GM23338 (cell line): ENCODE measurements around the gene ZNF80. TPM values are rescaled to one million over a fixed set of nuclear protein-coding genes. Genes with fewer than 3 reads are reported as not detected.

ENCODE experiments used
- ATAC-seq: fragments of 200-7000 bp; cut with Tn5 transposase; 3 replicates; pipeline ENCODE4 v1.9.1; 2020
- DNase-seq: peaks from one replicate; pipeline ENCODE4 v3.0.0-alpha.2; 2015; ENCODE audit warnings: low spot score
- H2AFZ ChIP-seq: fragments of 200-600 bp; sonication (generic); 2 replicates; pipeline ENCODE4 v1.8.0; 2016; ENCODE audit warnings: antibody characterized with exemption, mild to moderate bottlenecking, moderate library complexity
- H3F3A ChIP-seq: fragments of 200-600 bp; sonication (generic); replicated peaks from 2 replicates; pipeline ENCODE4 v1.8.0; 2017; ENCODE audit warnings: antibody characterized with exemption, mixed run types, low read depth
- H3K27ac ChIP-seq: fragments of 200-600 bp; sonication (generic); 2 replicates; pipeline ENCODE4 v1.6.1; 2016; ENCODE audit warnings: low read depth
- H3K27me3 ChIP-seq: fragments of 200-600 bp; sonication (generic); 2 replicates; pipeline ENCODE4 v1.8.0; 2016; ENCODE audit warnings: mild to moderate bottlenecking, mixed run types, moderate library complexity; ENCODE audit not compliant: insufficient read depth
- H3K36me3 ChIP-seq: fragments of 200-600 bp; sonication (generic); 2 replicates; pipeline ENCODE4 v1.8.0; 2016; ENCODE audit warnings: mild to moderate bottlenecking; ENCODE audit not compliant: insufficient read depth
- H3K4me1 ChIP-seq: fragments of 200-600 bp; sonication (generic); 2 replicates; pipeline ENCODE4 v1.8.0; 2016; ENCODE audit warnings: mild to moderate bottlenecking, moderate library complexity; ENCODE audit not compliant: insufficient read depth
- H3K4me2 ChIP-seq: fragments of 200-600 bp; sonication (generic); 2 replicates; pipeline ENCODE4 v1.7.1; 2017; ENCODE audit warnings: mixed run types
- H3K4me3 ChIP-seq: fragments of 200-600 bp; sonication (generic); 2 replicates; pipeline ENCODE4 v1.6.1; 2016; ENCODE audit warnings: mixed run types
- H3K79me2 ChIP-seq: fragments of 200-600 bp; sonication (generic); replicated peaks from 2 replicates; pipeline ENCODE4 v1.8.0; 2017; ENCODE audit warnings: mild to moderate bottlenecking; ENCODE audit not compliant: insufficient read depth
- H3K9me2 ChIP-seq: fragments of 200-600 bp; sonication (generic); 2 replicates; pipeline ENCODE4 v1.8.0; 2017; ENCODE audit not compliant: insufficient read depth
- H4K20me1 ChIP-seq: fragments of 200-600 bp; sonication (generic); replicated peaks from 2 replicates; pipeline ENCODE4 v1.8.0; 2017; ENCODE audit warnings: mild to moderate bottlenecking; ENCODE audit not compliant: insufficient read depth
- H3K27ac Mint-ChIP-seq: 2 replicates; pipeline ENCODE4 v1.8.0; 2020; ENCODE audit warnings: inconsistent platforms, mild to moderate bottlenecking, moderate library complexity, mixed read lengths
- H3K27me3 Mint-ChIP-seq: 3 replicates; pipeline ENCODE4 v1.8.0; 2022; ENCODE audit warnings: low read depth, mild to moderate bottlenecking, moderate library complexity, mixed read lengths, inconsistent platforms; ENCODE audit not compliant: insufficient read depth, poor library complexity
- H3K36me3 Mint-ChIP-seq: 3 replicates; pipeline ENCODE4 v1.8.0; 2021; ENCODE audit warnings: low read depth, mild to moderate bottlenecking, inconsistent platforms, moderate library complexity, mixed read lengths
- H3K4me1 Mint-ChIP-seq: 3 replicates; pipeline ENCODE4 v1.8.0; 2020; ENCODE audit warnings: mild to moderate bottlenecking, inconsistent platforms, mixed read lengths
- H3K4me3 Mint-ChIP-seq: 3 replicates; pipeline ENCODE4 v1.8.0; 2021; ENCODE audit warnings: moderate library complexity, mild to moderate bottlenecking, inconsistent platforms, mixed read lengths
- H3K9me3 Mint-ChIP-seq: 3 replicates; pipeline ENCODE4 v1.8.0; 2020; ENCODE audit warnings: moderate library complexity, mild to moderate bottlenecking, inconsistent platforms, mixed read lengths
- CREB1 ChIP-seq: fragments of 250-450 bp; sonication (Bioruptor Pico); IDR thresholded peaks from 2 replicates; pipeline ENCODE4 v1.5.0; 2020; ENCODE audit warnings: low read depth, mild to moderate bottlenecking, moderate library complexity
- CTCF ChIP-seq, 2 experiments: fragments of 200-600 bp in 1 of 2; sonication (generic) in 1 of 2; conservative IDR thresholded peaks; 2 replicates each; pipeline versions ENCODE4 v1.5.1 to v1.6.1; 2016 to 2017; ENCODE audit warnings: antibody characterized with exemption in 2 of 2, low read depth in 2 of 2, mild to moderate bottlenecking in 2 of 2, moderate library complexity in 1 of 2
- ETS1 ChIP-seq: IDR thresholded peaks from 2 replicates; pipeline ENCODE4 v1.6.1; 2016; ENCODE audit warnings: antibody characterized with exemption
- EZH2 ChIP-seq: fragments of 200-600 bp; sonication (generic); IDR thresholded peaks from one replicate; pipeline ENCODE4 v1.8.0; 2017; ENCODE audit warnings: antibody characterized with exemption, mild to moderate bottlenecking, low read depth; ENCODE audit not compliant: unreplicated experiment
- EZH2phosphoT487 ChIP-seq: fragments of 200-600 bp; sonication (generic); IDR thresholded peaks from one replicate; pipeline ENCODE4 v1.8.1; 2018; ENCODE audit warnings: antibody characterized with exemption; ENCODE audit not compliant: unreplicated experiment
- JUNB ChIP-seq: IDR thresholded peaks from one replicate; pipeline ENCODE4 v1.6.1; 2016; ENCODE audit warnings: antibody characterized with exemption; ENCODE audit not compliant: unreplicated experiment
- NANOG ChIP-seq: IDR thresholded peaks from 2 replicates; pipeline ENCODE4 v1.6.1; 2016; ENCODE audit warnings: antibody characterized with exemption, borderline replicate concordance
- POLR2AphosphoS5 ChIP-seq: IDR thresholded peaks from 2 replicates; pipeline ENCODE4 v1.6.1; 2016; ENCODE audit warnings: antibody characterized with exemption, low read depth
- REST ChIP-seq: IDR thresholded peaks from one replicate; pipeline ENCODE4 v1.6.1; 2018; ENCODE audit warnings: antibody characterized with exemption; ENCODE audit not compliant: unreplicated experiment
- STAT1 ChIP-seq: IDR thresholded peaks from one replicate; pipeline ENCODE4 v1.6.1; 2016; ENCODE audit warnings: antibody characterized with exemption; ENCODE audit not compliant: unreplicated experiment
- ZNF114 ChIP-seq: fragments of 250-450 bp; sonication (Bioruptor Pico); IDR thresholded peaks from 2 replicates; pipeline ENCODE4 v1.5.0; 2020; ENCODE audit warnings: mild to moderate bottlenecking, moderate library complexity
- ZNF331 ChIP-seq: fragments of 250-450 bp; sonication (Bioruptor Pico); IDR thresholded peaks from 2 replicates; pipeline ENCODE4 v1.5.0; 2020; ENCODE audit warnings: low read depth, mild to moderate bottlenecking, moderate library complexity
- ZNF462 ChIP-seq: fragments of 250-450 bp; sonication (Bioruptor Pico); IDR thresholded peaks from 2 replicates; pipeline ENCODE4 v1.5.0; 2020; ENCODE audit warnings: mild to moderate bottlenecking, moderate library complexity
- polyA plus RNA-seq: library from polyadenylated mRNA; unstranded; fragments of >200 nt; fragmentation: Nextera tagmentation; extraction: Ambion mirVana; gene quantifications from 2 replicates; pipeline ENCODE4 v1.2.1, GENCODE V29; 2016
- total RNA-seq: library from RNA; depleted of rRNA; stranded (reverse); fragments of >200 nt; shearing (Covaris generic); gene quantifications from 2 replicates; pipeline ENCODE4 v1.2.3, GENCODE V29; 2014

ZNF80 gene
- total and polyA plus RNA-seq, 2 experiments from 2014 or later, result not detected

- no peaks in the 10 kb centered on the region for H3K4me1 ChIP-seq
- no peaks in the 10 kb centered on the region; the same call in 2 of the 3 replicates for H3K4me1 Mint-ChIP-seq
- H3K27me3 Mint-ChIP-seq, result peaks cover 4% of the 10 kb centered on the region
- peaks cover 13% of the 10 kb centered on the region; the same call in 1 of the 2 replicates for H3K9me2 ChIP-seq
- ATAC-seq (no peak), DNase-seq (no peak)
- no peaks in the 10 kb centered on the region for H3K79me2 ChIP-seq
- no peak overlapping the region for H3K27ac ChIP-seq
- peaks cover 16% of the 10 kb centered on the region for H3K36me3 Mint-ChIP-seq
- no peaks in the 10 kb centered on the region for H4K20me1 ChIP-seq
- TF ChIP-seq ZNF462 (CRISPR knock-in tag), result no peak
- no peak for TF ChIP-seq ZNF331 (CRISPR knock-in tag)
- TF ChIP-seq EZH2, result no peak
- TF ChIP-seq NANOG, result no peak
- no peak for TF ChIP-seq STAT1
- TF ChIP-seq EZH2phosphoT487, result no peak
- TF ChIP-seq POLR2AphosphoS5, result no peak
- no peak for TF ChIP-seq ZNF114 (CRISPR knock-in tag)
- no peak for TF ChIP-seq REST
- no peak for TF ChIP-seq CTCF (conservative IDR thresholded peaks at IDR 0.05; ENCODE audit: low read depth in 2 of 2)
- no peak for TF ChIP-seq ETS1
- no peak for TF ChIP-seq JUNB
- no peak for TF ChIP-seq CREB1
- H3K36me3 ChIP-seq, result peaks cover 8% of the 10 kb centered on the region; the same call in 1 of the 2 replicates
- H3F3A ChIP-seq, result no peaks in the 10 kb centered on the region
- no peak overlapping the region for H3K4me3 Mint-ChIP-seq
- H3K27ac Mint-ChIP-seq, result no peak overlapping the region
- peaks cover 19% of the 10 kb centered on the region for H3K9me3 Mint-ChIP-seq
- no peaks in the 10 kb centered on the region for H3K27me3 ChIP-seq
- no peak overlapping the region for H3K4me3 ChIP-seq
- H2AFZ ChIP-seq, result no peak overlapping the region; the same call in 1 of the 2 replicates
- no peak overlapping the region for H3K4me2 ChIP-seq
These were observed 50.9 kb downstream of the ZNF80 start for GRCh38 chr3:114186501-114186900.
